HEK293 (cell line): ENCODE results near the gene DRD1.

Source experiments
- CTCF ChIA-PET: fragments of 350-600 bp; formaldehyde crosslinking; extraction: SDS; loops from one replicate; lab custom pipeline; 2021; ENCODE audit warnings: antibody characterized with exemption; lab: Yijun Ruan, JAX
- POLR2A ChIA-PET: fragments of 300-600 bp; formaldehyde crosslinking; extraction: SDS; loops from one replicate; lab custom pipeline; 2020; ENCODE audit warnings: antibody characterized with exemption, inconsistent platforms; lab: Yijun Ruan, JAX
- H3K27ac ChIP-seq: fragments of 200-500 bp; sonication (Bioruptor generic); 2 replicates; pipeline ENCODE4 v1.5.1; 2014; ENCODE audit warnings: low read depth, low read length, control low read depth, inconsistent platforms; ENCODE audit errors: extremely low read depth
- H3K36me3 ChIP-seq, 2 experiments: fragments of 200-500 bp in 1 of 2; sonication (Bioruptor generic) in 1 of 2; 1 replicate in 1 of 2; 2 replicates in 1 of 2; pipeline ENCODE4 v1.5.1; 2014 to 2017; ENCODE audit warnings: inconsistent platforms in 2 of 2, low read length in 2 of 2; ENCODE audit not compliant: control insufficient read depth in 2 of 2, insufficient read depth in 1 of 2
- H3K4me1 ChIP-seq: fragments of 200-500 bp; sonication (Bioruptor generic); 2 replicates; pipeline ENCODE4 v1.5.1; 2014; ENCODE audit warnings: mild to moderate bottlenecking, low read length, inconsistent platforms; ENCODE audit not compliant: control insufficient read depth, insufficient read depth
- H3K4me3 ChIP-seq: 2 replicates; pipeline ENCODE4 v1.5.1; 2011; ENCODE audit warnings: low read depth, mild to moderate bottlenecking, control low read depth, low read length, moderate library complexity
- H3K9me3 ChIP-seq: fragments of 200-500 bp; sonication (Bioruptor generic); 2 replicates; pipeline ENCODE4 v1.5.1; 2014; ENCODE audit warnings: low read depth, low read length, inconsistent platforms; ENCODE audit not compliant: control insufficient read depth, insufficient read depth
- GLIS1 ChIP-seq: fragments of 450-650 bp; formaldehyde crosslinking; IDR thresholded peaks from 2 replicates; pipeline ENCODE4 v1.5.1; 2016; ENCODE audit warnings: missing biosample characterization, missing genetic modification characterization
- OSR2 ChIP-seq: fragments of 450-650 bp; formaldehyde crosslinking; IDR thresholded peaks from 2 replicates; pipeline ENCODE4 v1.5.1; 2016; ENCODE audit warnings: missing biosample characterization, missing genetic modification characterization
- PATZ1 ChIP-seq: fragments of 450-650 bp; formaldehyde crosslinking; IDR thresholded peaks from 2 replicates; pipeline ENCODE4 v1.5.1; 2016; ENCODE audit warnings: missing biosample characterization, missing genetic modification characterization
- SETDB1 ChIP-seq: IDR thresholded peaks from one replicate; pipeline ENCODE4 v1.6.1; 2017; ENCODE audit warnings: mild to moderate bottlenecking, low read length, moderate library complexity, mixed read lengths; ENCODE audit not compliant: insufficient read length
- ZBTB11 ChIP-seq: fragments of 450-650 bp; formaldehyde crosslinking; conservative IDR thresholded peaks from 2 replicates; pipeline ENCODE4 v1.5.1; 2016; ENCODE audit warnings: low read depth, missing biosample characterization, missing genetic modification characterization
- ZBTB21 ChIP-seq: fragments of 450-650 bp; formaldehyde crosslinking; IDR thresholded peaks from 2 replicates; pipeline ENCODE4 v1.5.1; 2017; ENCODE audit warnings: missing biosample characterization, missing genetic modification characterization
- ZFHX2 ChIP-seq: fragments of 450-650 bp; formaldehyde crosslinking; conservative IDR thresholded peaks from 2 replicates; pipeline ENCODE4 v1.5.1; 2016; ENCODE audit warnings: missing biosample characterization, missing genetic modification characterization
- ZNF16 ChIP-seq: fragments of 450-650 bp; formaldehyde crosslinking; IDR thresholded peaks from 2 replicates; pipeline ENCODE4 v1.5.1; 2016; ENCODE audit warnings: low read depth, missing biosample characterization, missing genetic modification characterization
- ZNF175 ChIP-seq: fragments of 450-650 bp; formaldehyde crosslinking; IDR thresholded peaks from 2 replicates; pipeline ENCODE4 v1.5.1; 2016; ENCODE audit warnings: missing biosample characterization, missing genetic modification characterization
- ZNF2 ChIP-seq: fragments of 450-650 bp; formaldehyde crosslinking; IDR thresholded peaks from 2 replicates; pipeline ENCODE4 v1.5.1; 2016; ENCODE audit warnings: missing biosample characterization, missing genetic modification characterization
- ZNF341 ChIP-seq: fragments of 450-650 bp; formaldehyde crosslinking; IDR thresholded peaks from 2 replicates; pipeline ENCODE4; 2016; ENCODE audit warnings: low read depth, missing biosample characterization, missing genetic modification characterization
- ZNF530 ChIP-seq: fragments of 450-650 bp; formaldehyde crosslinking; IDR thresholded peaks from 2 replicates; pipeline ENCODE4 v1.5.1; 2016; ENCODE audit warnings: low read depth, missing biosample characterization, missing genetic modification characterization
- ZNF544 ChIP-seq: fragments of 450-650 bp; formaldehyde crosslinking; IDR thresholded peaks from 2 replicates; pipeline ENCODE4 v1.5.0; 2017; ENCODE audit warnings: missing biosample characterization, missing genetic modification characterization
- ZNF560 ChIP-seq: fragments of 450-650 bp; formaldehyde crosslinking; IDR thresholded peaks from 2 replicates; pipeline ENCODE4 v1.5.1; 2017; ENCODE audit warnings: missing biosample characterization, missing genetic modification characterization, borderline replicate concordance
- ZNF623 ChIP-seq: fragments of 450-650 bp; formaldehyde crosslinking; IDR thresholded peaks from 2 replicates; pipeline ENCODE4 v1.5.1; 2016; ENCODE audit warnings: missing biosample characterization, missing genetic modification characterization
- ZNF660 ChIP-seq: fragments of 450-650 bp; IDR thresholded peaks from 2 replicates; pipeline ENCODE4 v1.5.1; 2018; ENCODE audit warnings: missing biosample characterization, mild to moderate bottlenecking, missing genetic modification characterization
- ZNF692 ChIP-seq: fragments of 450-650 bp; formaldehyde crosslinking; IDR thresholded peaks from 2 replicates; pipeline ENCODE4 v1.5.1; 2016; ENCODE audit warnings: missing biosample characterization, missing genetic modification characterization
- ZNF830 ChIP-seq: fragments of 450-650 bp; IDR thresholded peaks from 2 replicates; pipeline ENCODE4 v1.5.0; 2018; ENCODE audit warnings: missing biosample characterization, missing genetic modification characterization, low read depth, mild to moderate bottlenecking, moderate library complexity
- ZNF843 ChIP-seq: fragments of 450-650 bp; formaldehyde crosslinking; IDR thresholded peaks from 2 replicates; pipeline ENCODE4 v1.5.1; 2016; ENCODE audit warnings: missing biosample characterization, missing genetic modification characterization
- ZSCAN30 ChIP-seq: fragments of 450-650 bp; IDR thresholded peaks from 2 replicates; pipeline ENCODE4 v1.5.1; 2018; ENCODE audit warnings: missing biosample characterization, mild to moderate bottlenecking, missing genetic modification characterization, moderate library complexity
- TF ChIP-seq, protein P1 (sequence below): fragments of 450-650 bp; formaldehyde crosslinking; conservative IDR thresholded peaks from 2 replicates; pipeline ENCODE4 v1.5.1; 2016; ENCODE audit warnings: low read depth, missing biosample characterization, missing genetic modification characterization
- TF ChIP-seq, protein P2 (sequence below): fragments of 450-650 bp; formaldehyde crosslinking; IDR thresholded peaks from 2 replicates; pipeline ENCODE4 v1.5.1; 2017; ENCODE audit warnings: missing biosample characterization, missing genetic modification characterization

DRD1 gene

DNA sequence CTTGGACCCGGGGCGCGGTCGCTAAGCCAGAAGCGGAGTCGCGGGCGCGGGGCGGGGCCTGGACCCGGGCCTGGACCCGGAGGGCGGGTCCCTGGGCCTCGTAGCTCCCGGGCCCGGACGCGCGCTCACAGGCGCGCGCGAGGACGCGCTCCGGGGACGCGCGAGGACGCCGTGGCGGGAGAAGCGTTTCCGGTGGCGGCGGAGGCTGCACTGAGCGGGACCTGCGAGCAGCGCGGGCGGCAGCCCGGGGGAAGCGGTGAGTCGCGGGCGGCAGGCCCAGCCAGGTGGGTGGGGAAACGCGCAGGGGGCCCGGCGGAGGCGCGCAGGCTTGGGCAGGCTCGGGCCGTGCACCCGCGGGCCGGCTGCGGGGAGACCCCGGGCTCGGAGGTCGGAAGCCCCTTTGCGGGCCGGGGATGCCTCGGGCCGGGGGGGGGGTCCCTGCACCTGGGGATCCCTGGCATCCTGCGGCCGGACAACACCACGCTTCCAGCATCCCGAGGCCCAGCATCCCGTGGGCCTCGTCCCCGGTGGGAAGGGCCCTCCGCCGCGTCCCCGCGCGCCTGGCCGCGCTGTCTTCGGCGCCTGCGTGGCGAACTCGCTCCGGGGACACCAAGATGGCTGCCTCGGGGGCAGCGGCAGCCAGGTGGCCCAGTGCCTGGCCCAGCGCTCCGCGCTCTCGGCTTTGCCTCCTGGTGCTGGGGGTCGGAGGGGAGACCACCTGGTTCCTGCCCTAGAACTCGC lies 34.6 kb upstream of the DRD1 start, which contains the start of gene SFXN1:
TSS of gene SFXN1 (plus strand) at position 177 of the 741 bp plus-strand sequence. CDS start 13,544 bp downstream, outside the sequence.
- peak within 1 kb of the TSS; percentile 92 for H3K4me3 ChIP-seq
- ChIA-PET POLR2A (interaction anchor here (0.6 to 1.0 kb wide), 2 partner anchors 9 to 11 kb away, joined by 3 read pairs; no protein-coding TSS in a partner anchor), CTCF (interaction anchor here (3.5 kb wide), 1 partner anchor 13 kb away, joined by 36 read pairs; no protein-coding TSS in a partner anchor)
- H3K4me1 ChIP-seq: no peaks in the 10 kb centered on the region
- H3K9me3 ChIP-seq: no peaks in the 10 kb centered on the region
- peaks cover 5 to 30% of the 10 kb centered on the region in 2 experiments for H3K36me3 ChIP-seq
- peak within 1 kb of the TSS; percentile 80 for H3K27ac ChIP-seq
- TF ChIP-seq ZNF16 (tag by site-specific recombination) (no peak), ZNF843 (tag by site-specific recombination) (peak; percentile 31; the same call in 1 of the 2 replicates), ZNF692 (tag by site-specific recombination) (0 out of 2 replicates have a peak, but pooled peaks have one; percentile 39), ZBTB21 (no peak), ZNF2 (peak; percentile 44; the same call in 1 of the 2 replicates), ZNF544 (tag by site-specific recombination) (no peak), GLIS1 (tag by site-specific recombination) (peak; percentile 23; the same call in 1 of the 2 replicates), ZNF341 (tag by site-specific recombination) (no peak), ZNF175 (tag by site-specific recombination) (no peak), ZSCAN30 (tag by site-specific recombination) (no peak), PATZ1 (tag by site-specific recombination) (0 out of 2 replicates have a peak, but pooled peaks have one; percentile 32), ZNF560 (tag by site-specific recombination) (no peak), ZFHX2 (peak; percentile 84), ZNF623 (tag by site-specific recombination) (no peak), OSR2 (tag by site-specific recombination) (no peak), ZNF660 (tag by site-specific recombination) (peak; percentile 59; the same call in 1 of the 2 replicates), SETDB1 (no peak), ZNF530 (tag by site-specific recombination) (no peak), ZBTB11 (peak; percentile 68; the same call in 1 of the 2 replicates), ZNF830 (tag by site-specific recombination) (no peak)
- TF ChIP-seq, protein P1, sequence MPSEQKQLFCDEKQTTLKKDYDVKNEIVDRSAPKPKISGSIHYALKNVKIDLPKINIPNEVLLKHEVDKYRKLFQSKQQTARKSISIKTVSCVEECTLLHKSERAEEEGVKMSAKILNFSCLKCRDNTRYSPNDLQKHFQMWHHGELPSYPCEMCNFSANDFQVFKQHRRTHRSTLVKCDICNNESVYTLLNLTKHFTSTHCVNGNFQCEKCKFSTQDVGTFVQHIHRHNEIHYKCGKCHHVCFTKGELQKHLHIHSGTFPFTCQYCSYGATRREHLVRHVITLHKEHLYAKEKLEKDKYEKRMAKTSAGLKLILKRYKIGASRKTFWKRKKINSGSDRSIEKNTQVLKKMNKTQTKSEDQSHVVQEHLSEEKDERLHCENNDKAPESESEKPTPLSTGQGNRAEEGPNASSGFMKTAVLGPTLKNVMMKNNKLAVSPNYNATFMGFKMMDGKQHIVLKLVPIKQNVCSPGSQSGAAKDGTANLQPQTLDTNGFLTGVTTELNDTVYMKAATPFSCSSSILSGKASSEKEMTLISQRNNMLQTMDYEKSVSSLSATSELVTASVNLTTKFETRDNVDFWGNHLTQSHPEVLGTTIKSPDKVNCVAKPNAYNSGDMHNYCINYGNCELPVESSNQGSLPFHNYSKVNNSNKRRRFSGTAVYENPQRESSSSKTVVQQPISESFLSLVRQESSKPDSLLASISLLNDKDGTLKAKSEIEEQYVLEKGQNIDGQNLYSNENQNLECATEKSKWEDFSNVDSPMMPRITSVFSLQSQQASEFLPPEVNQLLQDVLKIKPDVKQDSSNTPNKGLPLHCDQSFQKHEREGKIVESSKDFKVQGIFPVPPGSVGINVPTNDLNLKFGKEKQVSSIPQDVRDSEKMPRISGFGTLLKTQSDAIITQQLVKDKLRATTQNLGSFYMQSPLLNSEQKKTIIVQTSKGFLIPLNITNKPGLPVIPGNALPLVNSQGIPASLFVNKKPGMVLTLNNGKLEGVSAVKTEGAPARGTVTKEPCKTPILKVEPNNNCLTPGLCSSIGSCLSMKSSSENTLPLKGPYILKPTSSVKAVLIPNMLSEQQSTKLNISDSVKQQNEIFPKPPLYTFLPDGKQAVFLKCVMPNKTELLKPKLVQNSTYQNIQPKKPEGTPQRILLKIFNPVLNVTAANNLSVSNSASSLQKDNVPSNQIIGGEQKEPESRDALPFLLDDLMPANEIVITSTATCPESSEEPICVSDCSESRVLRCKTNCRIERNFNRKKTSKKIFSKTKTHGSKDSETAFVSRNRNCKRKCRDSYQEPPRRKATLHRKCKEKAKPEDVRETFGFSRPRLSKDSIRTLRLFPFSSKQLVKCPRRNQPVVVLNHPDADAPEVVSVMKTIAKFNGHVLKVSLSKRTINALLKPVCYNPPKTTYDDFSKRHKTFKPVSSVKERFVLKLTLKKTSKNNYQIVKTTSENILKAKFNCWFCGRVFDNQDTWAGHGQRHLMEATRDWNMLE (tag by site-specific recombination): no peak
- TF ChIP-seq, protein P2, sequence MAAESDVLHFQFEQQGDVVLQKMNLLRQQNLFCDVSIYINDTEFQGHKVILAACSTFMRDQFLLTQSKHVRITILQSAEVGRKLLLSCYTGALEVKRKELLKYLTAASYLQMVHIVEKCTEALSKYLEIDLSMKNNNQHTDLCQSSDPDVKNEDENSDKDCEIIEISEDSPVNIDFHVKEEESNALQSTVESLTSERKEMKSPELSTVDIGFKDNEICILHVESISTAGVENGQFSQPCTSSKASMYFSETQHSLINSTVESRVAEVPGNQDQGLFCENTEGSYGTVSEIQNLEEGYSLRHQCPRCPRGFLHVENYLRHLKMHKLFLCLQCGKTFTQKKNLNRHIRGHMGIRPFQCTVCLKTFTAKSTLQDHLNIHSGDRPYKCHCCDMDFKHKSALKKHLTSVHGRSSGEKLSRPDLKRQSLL (tag by site-specific recombination): no peak
